Measurements from ENCODE around the gene SLC22A1.
"Not testable (repeated sequence)": the region's sequence is repeated elsewhere in the genome, so short reads cannot be mapped to it uniquely, and the experiment has no call there.

The SLC22A1 gene

DNA sequence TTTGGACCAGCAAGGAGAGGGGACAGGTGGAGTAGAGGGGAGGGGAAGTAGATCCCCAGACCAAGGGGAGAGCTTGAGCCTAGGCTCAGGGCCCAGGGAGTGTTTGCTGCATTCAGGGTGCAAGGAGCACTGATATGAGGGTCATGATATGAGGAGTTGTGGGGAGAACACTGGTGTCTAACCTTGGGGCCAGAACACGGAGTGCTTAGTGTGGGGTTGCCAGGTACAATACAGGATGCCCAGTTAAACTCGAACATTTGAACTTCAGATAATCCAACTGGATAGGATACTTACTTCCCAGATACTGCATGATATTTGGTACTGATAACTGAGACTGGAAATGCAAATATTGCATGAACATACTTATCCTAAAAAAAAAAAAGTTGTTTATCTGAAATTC lies 2.4 kb downstream of the SLC22A1 start:
- H3K27ac Mint-ChIP-seq: no peak overlapping the region
- H3K9me3 Mint-ChIP-seq: no peaks in the 10 kb centered on the region
- no peaks in the 10 kb centered on the region for H3K4me1 Mint-ChIP-seq (ENCODE audit: low read depth)
- H3K36me3 Mint-ChIP-seq (ENCODE audit: low read depth): peaks cover 2% of the 10 kb centered on the region
- no peak overlapping the region for H3K4me3 Mint-ChIP-seq
- H3K27me3 Mint-ChIP-seq (ENCODE audit: low read depth): no peaks in the 10 kb centered on the region

DNA sequence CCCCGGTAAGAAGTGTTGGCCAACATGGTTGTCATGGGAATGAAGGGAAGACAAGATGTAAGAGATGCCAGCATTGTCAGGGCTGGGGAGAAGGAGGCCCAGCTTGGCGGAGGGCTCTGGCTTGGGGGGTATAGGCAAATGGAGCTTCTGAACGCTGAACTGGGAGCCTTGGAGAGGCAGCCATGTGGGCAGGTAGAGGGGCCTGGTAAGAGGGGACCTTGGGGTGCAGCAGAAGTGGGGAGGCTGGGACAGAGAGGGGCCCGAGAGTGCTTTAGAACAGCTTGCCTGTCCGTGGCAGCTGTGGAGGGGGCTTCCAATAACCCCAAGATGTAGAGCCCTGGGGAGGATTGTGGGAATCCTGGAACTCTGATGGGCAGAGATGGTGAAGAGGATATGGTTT lies 3.0 kb downstream of the SLC22A1 start:
- no peak overlapping the region for H3K4me3 Mint-ChIP-seq
- no peak overlapping the region for H3K27ac Mint-ChIP-seq
- H3K4me1 Mint-ChIP-seq (ENCODE audit: low read depth): no peaks in the 10 kb centered on the region
- no peaks in the 10 kb centered on the region for H3K9me3 Mint-ChIP-seq
- H3K27me3 Mint-ChIP-seq (ENCODE audit: low read depth): no peaks in the 10 kb centered on the region
- H3K36me3 Mint-ChIP-seq (ENCODE audit: low read depth): peaks cover 2% of the 10 kb centered on the region

DNA sequence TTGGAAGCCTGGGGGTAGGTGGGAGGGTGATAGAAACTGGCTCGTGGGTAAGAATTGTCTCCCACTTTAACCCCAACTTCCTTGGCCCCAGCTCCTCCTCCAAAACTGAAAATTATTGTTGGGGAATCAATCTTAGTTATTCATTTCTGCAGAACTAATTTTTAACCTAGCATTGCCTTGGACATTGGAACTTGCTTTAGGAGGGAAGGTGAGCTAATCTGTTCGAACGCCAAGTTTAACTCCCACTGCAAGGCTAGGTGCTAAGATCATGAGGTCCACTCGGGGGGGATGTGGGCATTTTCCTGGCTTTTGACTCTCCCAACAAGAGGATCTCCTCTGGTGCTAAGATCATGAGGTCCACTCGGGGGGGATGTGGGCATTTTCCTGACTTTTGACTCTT lies 3.5 kb downstream of the SLC22A1 start:
- H3K4me3 Mint-ChIP-seq; H3K27me3 Mint-ChIP-seq (ENCODE audit: low read depth): not testable (repeated sequence)

DNA sequence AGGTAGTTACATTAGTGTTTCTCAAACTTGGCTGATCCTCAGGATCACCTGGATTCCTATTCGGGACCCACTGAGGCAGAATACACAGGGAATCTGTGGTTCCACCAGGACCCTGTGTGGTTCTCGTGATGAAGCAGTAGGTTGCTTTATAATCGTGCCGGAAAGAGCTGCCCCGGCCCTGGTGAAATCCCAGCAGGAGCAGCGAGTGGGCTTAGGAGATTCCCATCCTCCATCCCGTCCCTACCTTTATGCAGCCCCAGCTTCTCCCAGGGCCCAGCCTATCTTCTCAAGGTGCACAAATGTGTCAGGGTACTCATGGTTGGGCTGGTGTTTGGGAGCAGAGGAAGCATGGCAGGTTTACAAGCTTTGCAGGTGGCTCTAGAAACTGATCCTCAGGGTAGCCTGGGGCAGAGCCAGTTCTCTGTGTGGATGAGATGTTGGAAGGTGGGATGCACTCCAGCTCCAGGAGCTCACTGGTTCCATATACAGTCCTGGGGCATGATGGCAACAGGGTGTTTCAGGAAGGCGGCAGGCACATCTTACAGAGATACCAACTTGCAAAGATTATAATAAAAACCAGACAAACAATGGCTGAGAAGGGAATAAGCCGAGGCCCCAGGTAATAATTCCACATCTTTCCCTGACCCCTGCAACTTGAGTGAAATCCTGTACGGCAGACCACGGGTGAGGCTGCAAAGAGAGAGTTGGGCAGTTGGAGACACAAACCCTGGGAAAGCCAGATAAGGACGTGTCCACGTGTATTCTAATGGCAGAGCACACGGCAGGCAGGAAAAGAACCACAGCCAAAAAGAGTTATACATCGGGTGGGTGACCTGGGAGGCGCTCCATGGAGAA lies 5.9 kb downstream of the SLC22A1 start:
- Mint-ChIP-seq H3K4me3 (no peak overlapping the region), H3K27ac (no peak overlapping the region), H3K36me3 (ENCODE audit: low read depth) (peaks cover 9% of the 10 kb centered on the region), H3K4me1 (ENCODE audit: low read depth) (no peaks in the 10 kb centered on the region), H3K27me3 (ENCODE audit: low read depth) (no peaks in the 10 kb centered on the region), H3K9me3 (no peaks in the 10 kb centered on the region)

More for the DNA sequence above, 3.5 kb downstream of the SLC22A1 start:
- not testable (repeated sequence) for H3K9me3 Mint-ChIP-seq; H3K4me1 Mint-ChIP-seq (ENCODE audit: low read depth); H3K27ac Mint-ChIP-seq; H3K36me3 Mint-ChIP-seq (ENCODE audit: low read depth)

DNA sequence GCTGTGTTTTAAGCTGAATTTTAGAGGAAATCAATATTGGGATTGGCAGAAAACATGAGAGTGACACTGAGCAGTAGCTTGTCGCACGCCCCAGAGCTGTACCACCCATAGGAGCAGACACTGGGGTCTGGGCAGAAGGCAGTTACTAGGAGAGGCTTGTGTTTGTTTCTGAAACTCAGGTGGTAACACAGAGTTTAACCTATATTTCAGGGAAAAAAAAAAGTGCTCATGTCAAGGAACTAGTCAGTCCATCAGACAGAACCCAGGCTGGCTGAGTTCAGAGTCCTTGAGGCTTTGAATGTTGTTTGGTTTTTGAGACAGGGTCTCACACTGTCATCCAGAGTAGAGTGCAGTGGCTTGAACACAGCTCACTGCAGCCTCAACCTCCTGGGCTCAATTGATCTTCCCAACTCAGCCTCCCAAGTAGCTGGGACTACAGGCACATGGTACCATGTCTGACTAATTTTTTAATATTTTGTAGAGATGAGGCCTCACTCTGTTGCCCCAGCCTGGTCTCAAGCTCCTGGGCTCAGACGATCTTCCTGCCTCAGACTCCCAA lies 6.6 kb downstream of the SLC22A1 start:
- H3K4me1 Mint-ChIP-seq (ENCODE audit: low read depth): peaks cover 1% of the 10 kb centered on the region
- no peak overlapping the region for H3K27ac Mint-ChIP-seq
- no peaks in the 10 kb centered on the region for H3K27me3 Mint-ChIP-seq (ENCODE audit: low read depth)
- peaks cover 12% of the 10 kb centered on the region for H3K36me3 Mint-ChIP-seq (ENCODE audit: low read depth)
- H3K4me3 Mint-ChIP-seq: no peak overlapping the region
- no peaks in the 10 kb centered on the region for H3K9me3 Mint-ChIP-seq

DNA sequence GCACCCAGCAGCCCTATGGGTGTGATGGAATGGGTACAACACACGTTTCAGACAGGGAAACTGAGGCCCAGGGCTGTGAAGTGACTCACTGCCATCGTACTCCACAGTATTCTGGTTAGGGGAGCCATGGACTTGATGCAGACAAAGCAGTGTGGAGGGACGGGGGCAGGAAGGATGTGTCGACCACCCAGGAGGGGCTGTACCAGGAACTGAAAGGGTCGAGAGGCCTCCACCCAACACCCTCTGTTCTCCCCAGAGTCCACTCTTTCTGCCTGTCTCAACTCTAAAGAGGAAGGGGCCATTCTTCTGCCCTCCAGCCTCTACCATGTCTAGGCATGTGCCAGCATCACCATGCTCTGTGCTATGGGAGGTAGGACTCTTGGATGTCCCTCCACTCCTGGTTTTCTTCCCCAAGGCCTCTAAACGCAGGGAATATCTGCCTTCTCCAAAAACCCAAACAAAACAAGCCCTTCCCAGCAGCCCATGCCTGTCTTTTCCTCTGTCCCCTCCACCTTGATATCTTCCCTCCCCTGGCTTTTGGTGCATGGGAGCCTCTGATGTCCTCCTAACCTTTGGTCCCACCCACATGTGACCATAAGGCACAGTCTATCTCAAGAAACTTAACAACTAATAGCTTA lies 7.4 kb downstream of the SLC22A1 start:
- no peak overlapping the region for H3K4me3 Mint-ChIP-seq
- H3K27ac Mint-ChIP-seq: no peak overlapping the region
- peaks cover 13% of the 10 kb centered on the region for H3K36me3 Mint-ChIP-seq (ENCODE audit: low read depth)
- H3K4me1 Mint-ChIP-seq (ENCODE audit: low read depth): peaks cover 1% of the 10 kb centered on the region
- no peaks in the 10 kb centered on the region for H3K9me3 Mint-ChIP-seq
- no peaks in the 10 kb centered on the region for H3K27me3 Mint-ChIP-seq (ENCODE audit: low read depth)

DNA sequence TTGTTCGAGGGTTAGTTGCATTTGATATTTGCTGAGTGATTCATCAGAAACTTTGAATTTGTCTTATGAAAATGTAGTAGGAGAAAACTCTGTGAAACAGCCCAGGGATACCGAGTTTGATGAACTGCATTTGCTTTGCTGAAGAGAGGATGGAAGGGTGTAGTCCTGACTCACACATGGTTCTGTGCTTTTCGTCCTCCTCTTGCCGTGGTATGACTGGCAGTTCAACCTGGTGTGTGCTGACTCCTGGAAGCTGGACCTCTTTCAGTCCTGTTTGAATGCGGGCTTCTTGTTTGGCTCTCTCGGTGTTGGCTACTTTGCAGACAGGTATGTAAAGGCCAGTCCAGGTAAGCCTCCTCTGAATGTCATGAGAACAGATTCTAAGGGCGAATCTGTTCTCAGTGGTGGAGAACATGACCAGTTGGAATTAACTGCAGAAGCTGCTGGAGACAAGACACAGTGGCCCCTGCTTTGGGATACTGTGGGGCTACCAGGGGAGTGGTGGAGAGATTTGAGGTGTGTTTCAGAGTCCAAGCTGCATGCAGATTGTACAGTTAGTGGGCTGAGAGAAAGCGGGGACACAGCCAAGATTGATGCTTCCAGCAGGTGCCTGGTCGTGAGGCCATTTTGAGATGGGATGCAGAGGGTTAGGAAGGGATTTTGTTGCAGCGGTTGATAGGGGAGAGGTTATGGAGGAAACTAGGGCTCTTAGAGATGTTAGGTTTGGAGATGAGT lies 8.4 kb downstream of the SLC22A1 start:
- H3K36me3 Mint-ChIP-seq (ENCODE audit: low read depth): peaks cover 15% of the 10 kb centered on the region
- H3K4me3 Mint-ChIP-seq: no peak overlapping the region
- H3K27me3 Mint-ChIP-seq (ENCODE audit: low read depth): no peaks in the 10 kb centered on the region
- no peaks in the 10 kb centered on the region for H3K9me3 Mint-ChIP-seq
- peaks cover 3% of the 10 kb centered on the region for H3K4me1 Mint-ChIP-seq (ENCODE audit: low read depth)
- H3K27ac Mint-ChIP-seq: no peak overlapping the region

DNA sequence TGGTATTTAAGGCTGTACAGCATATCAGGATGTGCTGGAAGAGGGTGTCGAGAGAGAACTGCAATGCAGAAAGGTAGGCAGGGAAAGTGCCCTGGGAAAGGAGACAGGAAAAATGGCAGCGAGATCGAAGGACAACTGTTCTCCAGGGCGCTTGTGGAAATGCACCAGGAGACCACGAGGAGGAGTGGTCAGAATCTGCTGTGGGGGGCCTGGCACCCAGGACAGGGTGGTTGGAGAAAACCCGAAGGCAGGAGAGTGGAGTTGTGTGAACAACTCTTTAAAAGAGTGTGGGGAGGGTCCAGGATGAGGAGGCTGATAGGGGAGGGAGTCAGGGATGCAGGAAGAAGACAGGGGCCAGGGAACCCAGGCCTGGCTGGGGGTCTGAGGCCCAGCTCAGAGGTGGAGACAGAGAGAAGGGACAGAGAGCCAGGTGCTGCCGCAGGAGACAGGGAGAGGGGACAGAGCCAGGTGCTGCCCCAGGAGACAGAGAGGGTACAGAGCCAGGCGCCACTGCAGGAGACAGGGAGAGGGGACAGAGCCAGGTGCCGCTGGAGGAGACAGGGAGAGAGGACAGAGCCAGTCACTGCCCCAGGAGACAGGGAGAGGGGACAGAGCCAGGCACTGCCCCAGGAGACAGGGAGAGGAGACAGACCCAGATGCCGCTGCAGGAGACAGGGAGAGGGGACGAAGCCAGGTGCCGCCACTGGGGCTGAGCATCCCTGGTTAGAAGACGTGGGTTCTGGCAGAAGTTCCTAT lies 9.3 kb downstream of the SLC22A1 start:
- Mint-ChIP-seq H3K9me3 (no peaks in the 10 kb centered on the region), H3K36me3 (ENCODE audit: low read depth) (peaks cover 16% of the 10 kb centered on the region), H3K27me3 (ENCODE audit: low read depth) (no peaks in the 10 kb centered on the region), H3K4me1 (ENCODE audit: low read depth) (peaks cover 5% of the 10 kb centered on the region), H3K27ac (no peak overlapping the region), H3K4me3 (no peak overlapping the region)

DNA sequence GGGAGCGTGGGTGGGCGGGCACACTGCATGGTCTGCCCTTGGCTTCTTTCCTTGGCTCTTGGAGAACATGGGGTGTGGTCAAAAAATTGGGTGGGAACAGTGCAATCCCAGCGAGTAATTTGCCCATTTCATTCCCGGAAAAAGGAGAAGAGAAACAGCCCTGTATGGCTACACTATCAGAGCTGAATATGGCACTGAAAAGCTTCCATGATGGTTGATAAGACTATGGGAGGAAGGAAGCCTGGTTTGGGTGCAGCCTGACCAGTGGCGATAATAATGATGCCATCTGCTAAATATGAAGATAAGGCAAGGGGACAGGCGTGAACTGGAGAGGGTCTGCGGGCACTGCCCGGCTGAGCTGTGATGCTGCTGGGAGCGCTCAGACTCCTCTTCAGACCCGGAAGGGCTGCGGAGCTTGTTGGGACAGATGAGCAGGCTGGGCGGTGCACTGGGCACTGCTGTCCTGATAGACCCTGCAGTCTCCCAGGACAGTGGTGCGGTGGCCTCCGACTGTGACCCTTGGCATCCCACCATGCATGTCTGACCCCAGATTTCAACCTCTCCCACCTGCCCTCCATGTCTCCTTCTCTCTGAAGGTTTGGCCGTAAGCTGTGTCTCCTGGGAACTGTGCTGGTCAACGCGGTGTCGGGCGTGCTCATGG lies 10.2 kb downstream of the SLC22A1 start:
- Mint-ChIP-seq H3K36me3 (ENCODE audit: low read depth) (peaks cover 16% of the 10 kb centered on the region), H3K4me3 (no peak overlapping the region), H3K27ac (no peak overlapping the region), H3K27me3 (ENCODE audit: low read depth) (no peaks in the 10 kb centered on the region), H3K9me3 (no peaks in the 10 kb centered on the region), H3K4me1 (ENCODE audit: low read depth) (peaks cover 5% of the 10 kb centered on the region)

DNA sequence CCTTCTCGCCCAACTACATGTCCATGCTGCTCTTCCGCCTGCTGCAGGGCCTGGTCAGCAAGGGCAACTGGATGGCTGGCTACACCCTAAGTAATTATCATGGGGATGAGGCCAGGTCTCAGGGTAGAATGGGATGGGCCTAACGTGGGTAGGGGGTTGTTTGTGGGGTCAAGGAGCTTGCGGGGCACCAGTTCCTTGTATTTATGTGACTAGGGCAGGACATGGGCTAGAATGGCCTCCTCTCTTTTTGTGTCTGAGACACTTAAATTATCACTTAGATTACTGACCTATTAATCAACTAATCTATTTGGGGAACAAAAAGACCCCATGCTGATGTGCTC lies 10.7 kb downstream of the SLC22A1 start:
- Mint-ChIP-seq H3K27me3 (ENCODE audit: low read depth) (no peaks in the 10 kb centered on the region), H3K36me3 (ENCODE audit: low read depth) (peaks cover 16% of the 10 kb centered on the region), H3K9me3 (no peaks in the 10 kb centered on the region), H3K27ac (no peak overlapping the region), H3K4me1 (ENCODE audit: low read depth) (peaks cover 5% of the 10 kb centered on the region), H3K4me3 (no peak overlapping the region)

DNA sequence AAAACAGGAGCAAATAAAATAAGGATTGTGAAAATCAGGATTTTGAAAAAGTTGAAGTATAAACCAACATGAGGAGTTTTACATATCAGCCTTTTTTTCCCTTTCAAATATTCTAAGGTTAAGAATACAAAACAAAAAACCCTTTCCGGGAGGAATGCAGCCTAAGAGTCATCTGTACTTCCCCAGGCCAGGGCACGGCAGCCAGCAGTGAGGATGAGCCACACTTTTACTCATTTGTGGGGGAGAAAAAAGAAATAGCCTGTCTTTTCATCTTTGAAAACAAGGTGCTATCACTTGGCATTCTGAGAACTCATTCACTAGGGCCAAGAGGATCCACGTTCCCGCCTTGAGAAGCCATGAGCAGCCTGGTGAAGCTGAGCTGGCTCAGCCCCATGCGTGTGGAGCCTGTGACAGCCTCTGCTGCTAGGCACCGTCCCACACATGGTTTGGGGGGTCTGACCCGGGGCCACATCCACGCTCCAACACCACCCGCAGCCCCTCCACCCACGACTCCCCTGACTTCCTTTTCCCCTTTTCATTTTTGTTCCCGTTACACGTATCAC lies 11.2 kb downstream of the SLC22A1 start:
- no peaks in the 10 kb centered on the region for H3K9me3 Mint-ChIP-seq
- H3K4me3 Mint-ChIP-seq: no peak overlapping the region
- H3K36me3 Mint-ChIP-seq (ENCODE audit: low read depth): peaks cover 16% of the 10 kb centered on the region
- no peaks in the 10 kb centered on the region for H3K27me3 Mint-ChIP-seq (ENCODE audit: low read depth)
- H3K27ac Mint-ChIP-seq: peak overlapping the region; percentile 61
- peaks cover 5% of the 10 kb centered on the region for H3K4me1 Mint-ChIP-seq (ENCODE audit: low read depth)

DNA sequence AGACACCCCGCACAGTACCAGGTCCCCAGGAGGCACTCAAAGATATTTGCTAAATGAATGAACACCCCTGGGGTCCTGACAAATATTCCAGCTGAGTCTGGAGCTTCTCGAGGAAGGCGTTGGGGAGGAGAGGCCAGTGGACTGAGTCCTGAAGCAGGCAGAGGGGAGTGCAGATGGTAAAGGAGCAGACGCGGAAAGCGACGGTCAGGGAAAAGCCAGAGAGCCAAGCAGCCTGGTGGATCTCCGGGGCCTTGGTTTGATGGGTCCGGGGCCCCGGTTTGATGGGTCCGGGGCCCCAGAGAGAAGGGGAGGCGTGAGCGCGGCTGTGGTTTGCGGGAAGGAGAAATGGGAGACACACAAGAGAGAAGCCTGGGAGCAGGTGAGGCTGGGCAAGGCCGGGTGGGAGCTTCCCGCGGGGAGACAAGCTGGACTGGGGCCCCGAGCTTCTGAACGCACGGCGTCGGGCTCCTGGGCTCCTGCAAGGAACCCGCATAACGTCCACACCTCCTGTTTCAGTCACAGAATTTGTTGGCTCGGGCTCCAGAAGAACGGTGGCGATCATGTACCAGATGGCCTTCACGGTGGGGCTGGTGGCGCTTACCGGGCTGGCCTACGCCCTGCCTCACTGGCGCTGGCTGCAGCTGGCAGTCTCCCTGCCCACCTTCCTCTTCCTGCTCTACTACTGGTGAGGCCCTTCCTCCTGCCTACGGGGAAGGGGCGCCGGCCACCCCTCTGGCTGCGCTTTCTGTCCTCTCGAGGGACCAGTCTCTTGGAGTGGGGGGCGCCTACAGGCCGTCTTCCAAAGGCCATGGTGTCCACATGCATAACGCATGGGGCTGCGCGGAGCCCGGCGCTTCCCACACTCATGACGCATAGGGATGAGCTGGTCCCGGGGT lies 12.1 kb downstream of the SLC22A1 start:
- peak overlapping the region; percentile 61 for H3K27ac Mint-ChIP-seq
- peaks cover 16% of the 10 kb centered on the region for H3K36me3 Mint-ChIP-seq (ENCODE audit: low read depth)
- peaks cover 10% of the 10 kb centered on the region for H3K4me1 Mint-ChIP-seq (ENCODE audit: low read depth)
- no peaks in the 10 kb centered on the region for H3K9me3 Mint-ChIP-seq
- no peaks in the 10 kb centered on the region for H3K27me3 Mint-ChIP-seq (ENCODE audit: low read depth)
- H3K4me3 Mint-ChIP-seq: no peak overlapping the region

DNA sequence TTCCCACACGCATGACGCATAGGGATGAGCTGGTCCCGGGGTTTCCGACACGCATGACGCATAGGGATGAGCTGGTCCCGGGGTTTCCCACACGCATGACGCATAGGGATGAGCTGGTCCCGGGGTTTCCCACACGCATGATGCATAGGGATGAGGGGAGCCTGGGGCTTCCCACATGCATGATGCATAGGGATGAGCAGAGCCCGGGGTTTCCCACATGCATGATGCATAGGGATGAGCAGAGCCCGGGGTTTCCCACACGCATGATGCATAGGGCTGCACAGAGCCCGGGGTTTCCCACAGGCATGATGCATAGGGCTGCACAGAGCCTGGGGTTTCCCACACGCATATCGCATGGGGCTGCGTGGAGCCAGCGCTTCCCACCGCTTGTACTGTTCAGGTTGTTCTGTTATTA lies 12.7 kb downstream of the SLC22A1 start:
- H3K4me1 Mint-ChIP-seq (ENCODE audit: low read depth); H3K9me3 Mint-ChIP-seq; H3K27me3 Mint-ChIP-seq (ENCODE audit: low read depth); H3K27ac Mint-ChIP-seq; H3K4me3 Mint-ChIP-seq: not testable (repeated sequence)
- H3K36me3 Mint-ChIP-seq (ENCODE audit: low read depth): peaks cover 16% of the 10 kb centered on the region
